Ovary (tissue), 3 donors: ENCODE results near the gene LIN28B.

Source experiments
- CTCF ChIP-seq, 3 donors: fragments of 450-650 bp in 2 of 3; fragments of 200-600 bp in 1 of 3; IDR thresholded peaks; one replicate each; pipeline versions ENCODE4 v1.5.1 to v1.8.0; 2016 to 2022; ENCODE audit warnings: antibody characterized with exemption in 3 of 3, mild to moderate bottlenecking in 1 of 3
- POLR2A ChIP-seq: fragments of 450-650 bp; IDR thresholded peaks from one replicate; pipeline ENCODE4 v1.6.1; 2017; ENCODE audit warnings: antibody characterized with exemption, mild to moderate bottlenecking, moderate library complexity
- donor health status: DM: no; HTN: no; CAD: no.

GRCh38 chr6:105038259-105038658 lies 81.4 kb downstream of the LIN28B start:
- TF ChIP-seq CTCF (IDR thresholded peaks at IDR 0.05), result no peak
- no peak for TF ChIP-seq POLR2A
